Heart right ventricle (tissue), 16 donors: ENCODE measurements around the gene MTNR1A. TPM values are rescaled to one million over a fixed set of nuclear protein-coding genes. Genes with fewer than 3 reads are reported as not detected.

ENCODE experiments used
- ATAC-seq, 8 donors: fragments of 200-7000 bp; cut with Tn5 transposase; one replicate each; pipeline ENCODE4 v1.9.1; 2020; ENCODE audit warnings: mild to moderate bottlenecking in 8 of 8, moderate library complexity in 8 of 8, moderate number of reproducible peaks in 1 of 8
- DNase-seq, 2 donors: peaks; one replicate each; pipeline ENCODE4 v3.0.0-alpha.2; 2020
- H3K27ac ChIP-seq, 10 donors: fragments of 200-600 bp; sonication (generic) in 2 of 10; one replicate each; pipeline versions ENCODE4 v1.5.0 to v1.8.0; 2020 to 2022; ENCODE audit warnings: mild to moderate bottlenecking in 3 of 10
- H3K27me3 ChIP-seq, 7 donors: fragments of 200-600 bp; one replicate each; pipeline ENCODE4 v1.8.0; 2021 to 2022; ENCODE audit warnings: mild to moderate bottlenecking in 2 of 7
- H3K36me3 ChIP-seq, 9 donors: fragments of 200-600 bp; sonication (generic) in 1 of 9; one replicate each; pipeline versions ENCODE4 v1.5.0 to v1.8.0; 2020 to 2022; ENCODE audit warnings: mild to moderate bottlenecking in 2 of 9
- H3K4me1 ChIP-seq, 9 donors: fragments of 200-600 bp; sonication (generic) in 1 of 9; one replicate each; pipeline versions ENCODE4 v1.5.0 to v1.8.0; 2020 to 2022; ENCODE audit warnings: mild to moderate bottlenecking in 4 of 9
- H3K4me3 ChIP-seq, 10 donors: fragments of 200-600 bp; sonication (generic) in 2 of 10; one replicate each; pipeline versions ENCODE4 v1.5.0 to v1.8.0; 2020 to 2022; ENCODE audit warnings: mild to moderate bottlenecking in 7 of 10, moderate library complexity in 2 of 10
- H3K9me3 ChIP-seq, 11 donors: fragments of 200-600 bp in 10 of 11; sonication (generic) in 2 of 11; one replicate each; pipeline versions ENCODE4 v1.5.0 to v1.8.0; 2013 to 2022; ENCODE audit warnings: mild to moderate bottlenecking in 2 of 11, control low read depth in 1 of 11, moderate library complexity in 1 of 11
- CTCF ChIP-seq, 9 donors: fragments of 200-600 bp; sonication (generic) in 2 of 9; IDR thresholded peaks; one replicate each; pipeline versions ENCODE4 v1.5.0 to v1.8.0; 2021 to 2022; ENCODE audit warnings: antibody characterized with exemption in 9 of 9, mild to moderate bottlenecking in 5 of 9, moderate library complexity in 1 of 9
- WGBS, 2 donors: extraction: QIAGEN DNeasy Blood & Tissue Kit; methylation state at CpG; one replicate each; pipeline ENCODE4 v1.1.7; 2013; ENCODE audit warnings: inconsistent platforms in 1 of 2; 5-methylcytosine and 5-hydroxymethylcytosine counted together
- intact Hi-C, 10 donors: fragments of 100-400 bp; cut with DNase I; formaldehyde crosslinking; loops; one replicate each; pipeline versions ENCODE4 v1.11.1 to v1.14.2; 2022
- polyA plus RNA-seq, 2 donors: library from polyadenylated mRNA; stranded (reverse); fragments of 200-250 nt; gene quantifications; one replicate each; pipeline ENCODE4 v1.2.3, GENCODE V29; 2013
- total RNA-seq, 10 donors: library from RNA; stranded (reverse); fragmentation: NEBNext Ultra II Directional in 3 of 10; extraction: Animal tissue kit (Norgen Biotek cat#: 25700) in 3 of 10; gene quantifications; one replicate each; pipeline versions ENCODE4 v1.2.1 to v1.2.4, GENCODE V29; 2021 to 2023
- donor health status: Arrhythmogenic right ventricular cardiomyopathy.
- donor health status: ischemic (EF 13 %, LVEDD 7.1; RV severe dilation, severe dysfunction).
- donor health status: healthy with polysubstance abuse.
- donor health status: DM: no; HTN: yes; CAD: no.
- donor health status: DM: no; HTN: no; CAD: no.
- donor health status: ischemic (EF 25% LVEDD 6.9; RV normal size, moderate dysfunction).
- donor health status: ischemic (EF 25% LVEDD 5.7; RV mildly dilated, moderate dysfunction).
- donor health status: healthy.
- donor health status: DM: yes; HTN: yes; CAD: no.
- donor health status: Ischemic cardiomyopathy.
- donor health status: ischemic (EF 35%, LVEDD 5.7; RV mildly dilated, moderate dysfunction).
- donor health status: nonischemic (EF 11% LVEDD 7.7; RV severe dilation, severe dysfunction).
- donor health status: DM: yes; HTN: yes; CAD: no.
- donor health status: PGD.
- donor health status: ischemic (EF 29% LVEDD 5.4; RV normal size, mild dysfunction).
- donor health status: nonischemic (EF 23%, LVEDD 6.1; RV moderate dilation, normal function).

Gene MTNR1A
- total and polyA plus RNA-seq, 12 donors = not detected

GRCh38 chr4:186497043-186497442, 58.3 kb downstream of the MTNR1A start:
- Histone ChIP-seq H3K27me3 (no peaks in the 10 kb centered on the region), H3K27ac (no peak overlapping the region), H3K4me1 (no peaks in the 10 kb centered on the region), H3K9me3 (peaks cover 0 to 25% (median 5%) of the 10 kb centered on the region in 11 donors), H3K36me3 (no peaks in the 10 kb centered on the region), H3K4me3 (no peak overlapping the region)
- ATAC-seq (no peak), DNase-seq (no peak)
- no peak for TF ChIP-seq CTCF (IDR thresholded peaks at IDR 0.05)
- WGBS, 2 donors = 84% methylated on average over 8 of the region's 8 CpGs
- intact Hi-C loops = no loop called here

GRCh38 chr4:186494496-186494895, 60.9 kb downstream of the MTNR1A start:
- Histone ChIP-seq H3K36me3 (no peaks in the 10 kb centered on the region), H3K27ac (no peak overlapping the region), H3K4me3 (no peak overlapping the region), H3K9me3 (peaks cover 0 to 36% (median 5%) of the 10 kb centered on the region in 11 donors), H3K27me3 (no peaks in the 10 kb centered on the region), H3K4me1 (no peaks in the 10 kb centered on the region)
- no peak for TF ChIP-seq CTCF (IDR thresholded peaks at IDR 0.05)
- ATAC-seq (no peak), DNase-seq (no peak)
- 89 to 92% methylated on average over 1 of the region's 1 CpG for WGBS, 2 donors
- intact Hi-C loops = no loop called here

GRCh38 chr4:186487726-186488125, 67.6 kb downstream of the MTNR1A start:
- no peaks in the 10 kb centered on the region for H3K36me3 ChIP-seq
- DNase-seq = no peak
- no peaks in the 10 kb centered on the region for H3K4me1 ChIP-seq
- intact Hi-C loops = loop anchor here in 1 of 10 donors (10.0 kb wide), 1 partner anchor 87 kb away; no protein-coding TSS in a partner anchor
- peaks cover 0 to 22% (median 4%) of the 10 kb centered on the region in 7 donors for H3K27me3 ChIP-seq
- H3K27ac ChIP-seq = no peak overlapping the region
- no peak for ATAC-seq
- peaks cover 0 to 16% (median 0%) of the 10 kb centered on the region in 11 donors for H3K9me3 ChIP-seq
- no peak for TF ChIP-seq CTCF (IDR thresholded peaks at IDR 0.05)
- 62 to 69% methylated on average over 9 of the region's 9 CpGs for WGBS, 2 donors
- no peak overlapping the region for H3K4me3 ChIP-seq

- no peak for ATAC-seq
These were observed 69.2 kb downstream of the MTNR1A start for GRCh38 chr4:186486172-186486571.

More at GRCh38 chr4:186486172-186486571, 69.2 kb downstream of the MTNR1A start:
- H3K36me3 ChIP-seq = no peaks in the 10 kb centered on the region
- intact Hi-C loops = loop anchor here in 1 of 10 donors (10.0 kb wide), 1 partner anchor 89 kb away; no protein-coding TSS in a partner anchor
- H3K4me1 ChIP-seq = no peaks in the 10 kb centered on the region
- WGBS, 2 donors = 42 to 54% methylated on average over 11 of the region's 11 CpGs
- no peak for TF ChIP-seq CTCF (IDR thresholded peaks at IDR 0.05)
- H3K27me3 ChIP-seq = peaks cover 0 to 35% (median 10%) of the 10 kb centered on the region in 7 donors
- peak overlapping the region in 1 of 10 donors; percentile 14 for H3K4me3 ChIP-seq
- peaks cover 0 to 16% (median 0%) of the 10 kb centered on the region in 11 donors for H3K9me3 ChIP-seq
- H3K27ac ChIP-seq = no peak overlapping the region
- DNase-seq = no peak
